HEK293 (cell line): ENCODE results near the gene CACNA2D4.

Source experiments
- KLF8 ChIP-seq: fragments of 450-650 bp; formaldehyde crosslinking; IDR thresholded peaks from 2 replicates; pipeline ENCODE4 v1.5.1; 2016; ENCODE audit warnings: missing biosample characterization, missing genetic modification characterization
- ZBTB20 ChIP-seq: fragments of 450-650 bp; formaldehyde crosslinking; IDR thresholded peaks from 2 replicates; pipeline ENCODE4 v1.5.1; 2016; ENCODE audit warnings: missing biosample characterization, missing genetic modification characterization
- ZNF335 ChIP-seq: fragments of 450-650 bp; formaldehyde crosslinking; conservative IDR thresholded peaks from 2 replicates; pipeline ENCODE4 v1.5.1; 2016; ENCODE audit warnings: missing biosample characterization, missing genetic modification characterization
- ZNF394 ChIP-seq: fragments of 450-650 bp; formaldehyde crosslinking; IDR thresholded peaks from 2 replicates; pipeline ENCODE4 v1.5.1; 2016; ENCODE audit warnings: missing biosample characterization, missing genetic modification characterization, mild to moderate bottlenecking, moderate library complexity, borderline replicate concordance
- ZNF621 ChIP-seq: fragments of 450-650 bp; formaldehyde crosslinking; IDR thresholded peaks from 2 replicates; pipeline ENCODE4 v1.5.1; 2017; ENCODE audit warnings: missing biosample characterization, missing genetic modification characterization
- ZNF624 ChIP-seq: fragments of 450-650 bp; formaldehyde crosslinking; IDR thresholded peaks from 2 replicates; pipeline ENCODE4 v1.5.1; 2017; ENCODE audit warnings: missing biosample characterization, missing genetic modification characterization
- ZNF654 ChIP-seq: fragments of 450-650 bp; formaldehyde crosslinking; IDR thresholded peaks from 2 replicates; pipeline ENCODE4 v1.5.1; 2016; ENCODE audit warnings: low read depth, missing biosample characterization, missing genetic modification characterization
- ZNF777 ChIP-seq: fragments of 450-650 bp; formaldehyde crosslinking; IDR thresholded peaks from 2 replicates; pipeline ENCODE4 v1.5.1; 2017; ENCODE audit warnings: missing biosample characterization, missing genetic modification characterization, borderline replicate concordance
- TF ChIP-seq, protein P1 (sequence below): fragments of 450-650 bp; formaldehyde crosslinking; IDR thresholded peaks from 2 replicates; pipeline ENCODE4 v1.5.1; 2016; ENCODE audit warnings: missing biosample characterization, missing genetic modification characterization
- TF ChIP-seq, protein P2 (sequence below): fragments of 450-650 bp; formaldehyde crosslinking; IDR thresholded peaks from 2 replicates; pipeline ENCODE4 v1.5.1; 2016; ENCODE audit warnings: missing biosample characterization, missing genetic modification characterization
- TF ChIP-seq, protein P3 (sequence below): fragments of 450-650 bp; formaldehyde crosslinking; IDR thresholded peaks from 2 replicates; pipeline ENCODE4 v1.5.1; 2016; ENCODE audit warnings: missing biosample characterization, missing genetic modification characterization

DNA sequence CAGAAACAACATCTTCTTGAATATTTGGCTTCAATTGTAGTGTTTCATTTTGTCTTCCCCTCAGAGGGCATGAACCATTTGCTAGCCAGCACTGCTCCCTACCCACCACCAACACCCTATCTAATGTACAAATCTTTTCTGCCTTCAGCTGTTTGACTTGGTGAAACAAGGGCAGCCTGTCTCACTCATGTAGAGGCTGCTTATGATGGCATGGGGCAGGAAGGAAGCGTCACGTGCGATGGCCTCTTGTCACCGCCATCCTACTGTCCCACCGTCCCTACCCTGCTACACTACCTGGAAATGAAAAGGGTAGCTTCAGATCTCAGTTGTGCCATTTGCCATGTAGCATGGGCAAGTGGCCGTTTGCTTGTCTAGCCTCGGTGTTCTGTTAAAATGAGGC is 128.0 kb downstream of the CACNA2D4 start:
- TF ChIP-seq ZNF777, result no peak
- TF ChIP-seq, protein P1, sequence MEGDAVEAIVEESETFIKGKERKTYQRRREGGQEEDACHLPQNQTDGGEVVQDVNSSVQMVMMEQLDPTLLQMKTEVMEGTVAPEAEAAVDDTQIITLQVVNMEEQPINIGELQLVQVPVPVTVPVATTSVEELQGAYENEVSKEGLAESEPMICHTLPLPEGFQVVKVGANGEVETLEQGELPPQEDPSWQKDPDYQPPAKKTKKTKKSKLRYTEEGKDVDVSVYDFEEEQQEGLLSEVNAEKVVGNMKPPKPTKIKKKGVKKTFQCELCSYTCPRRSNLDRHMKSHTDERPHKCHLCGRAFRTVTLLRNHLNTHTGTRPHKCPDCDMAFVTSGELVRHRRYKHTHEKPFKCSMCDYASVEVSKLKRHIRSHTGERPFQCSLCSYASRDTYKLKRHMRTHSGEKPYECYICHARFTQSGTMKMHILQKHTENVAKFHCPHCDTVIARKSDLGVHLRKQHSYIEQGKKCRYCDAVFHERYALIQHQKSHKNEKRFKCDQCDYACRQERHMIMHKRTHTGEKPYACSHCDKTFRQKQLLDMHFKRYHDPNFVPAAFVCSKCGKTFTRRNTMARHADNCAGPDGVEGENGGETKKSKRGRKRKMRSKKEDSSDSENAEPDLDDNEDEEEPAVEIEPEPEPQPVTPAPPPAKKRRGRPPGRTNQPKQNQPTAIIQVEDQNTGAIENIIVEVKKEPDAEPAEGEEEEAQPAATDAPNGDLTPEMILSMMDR (tag by site-specific recombination), result no peak
- TF ChIP-seq ZBTB20 (tag by site-specific recombination), result no peak
- TF ChIP-seq, protein P2, sequence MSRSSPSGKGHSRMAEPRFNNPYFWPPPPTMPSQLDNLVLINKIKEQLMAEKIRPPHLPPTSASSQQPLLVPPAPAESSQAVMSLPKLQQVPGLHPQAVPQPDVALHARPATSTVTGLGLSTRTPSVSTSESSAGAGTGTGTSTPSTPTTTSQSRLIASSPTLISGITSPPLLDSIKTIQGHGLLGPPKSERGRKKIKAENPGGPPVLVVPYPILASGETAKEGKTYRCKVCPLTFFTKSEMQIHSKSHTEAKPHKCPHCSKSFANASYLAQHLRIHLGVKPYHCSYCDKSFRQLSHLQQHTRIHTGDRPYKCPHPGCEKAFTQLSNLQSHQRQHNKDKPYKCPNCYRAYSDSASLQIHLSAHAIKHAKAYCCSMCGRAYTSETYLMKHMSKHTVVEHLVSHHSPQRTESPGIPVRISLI (tag by site-specific recombination), result no peak
- TF ChIP-seq, protein P3, sequence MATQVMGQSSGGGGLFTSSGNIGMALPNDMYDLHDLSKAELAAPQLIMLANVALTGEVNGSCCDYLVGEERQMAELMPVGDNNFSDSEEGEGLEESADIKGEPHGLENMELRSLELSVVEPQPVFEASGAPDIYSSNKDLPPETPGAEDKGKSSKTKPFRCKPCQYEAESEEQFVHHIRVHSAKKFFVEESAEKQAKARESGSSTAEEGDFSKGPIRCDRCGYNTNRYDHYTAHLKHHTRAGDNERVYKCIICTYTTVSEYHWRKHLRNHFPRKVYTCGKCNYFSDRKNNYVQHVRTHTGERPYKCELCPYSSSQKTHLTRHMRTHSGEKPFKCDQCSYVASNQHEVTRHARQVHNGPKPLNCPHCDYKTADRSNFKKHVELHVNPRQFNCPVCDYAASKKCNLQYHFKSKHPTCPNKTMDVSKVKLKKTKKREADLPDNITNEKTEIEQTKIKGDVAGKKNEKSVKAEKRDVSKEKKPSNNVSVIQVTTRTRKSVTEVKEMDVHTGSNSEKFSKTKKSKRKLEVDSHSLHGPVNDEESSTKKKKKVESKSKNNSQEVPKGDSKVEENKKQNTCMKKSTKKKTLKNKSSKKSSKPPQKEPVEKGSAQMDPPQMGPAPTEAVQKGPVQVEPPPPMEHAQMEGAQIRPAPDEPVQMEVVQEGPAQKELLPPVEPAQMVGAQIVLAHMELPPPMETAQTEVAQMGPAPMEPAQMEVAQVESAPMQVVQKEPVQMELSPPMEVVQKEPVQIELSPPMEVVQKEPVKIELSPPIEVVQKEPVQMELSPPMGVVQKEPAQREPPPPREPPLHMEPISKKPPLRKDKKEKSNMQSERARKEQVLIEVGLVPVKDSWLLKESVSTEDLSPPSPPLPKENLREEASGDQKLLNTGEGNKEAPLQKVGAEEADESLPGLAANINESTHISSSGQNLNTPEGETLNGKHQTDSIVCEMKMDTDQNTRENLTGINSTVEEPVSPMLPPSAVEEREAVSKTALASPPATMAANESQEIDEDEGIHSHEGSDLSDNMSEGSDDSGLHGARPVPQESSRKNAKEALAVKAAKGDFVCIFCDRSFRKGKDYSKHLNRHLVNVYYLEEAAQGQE (tag by site-specific recombination), result no peak
- TF ChIP-seq ZNF621 (tag by site-specific recombination), result no peak
- TF ChIP-seq ZNF394 (tag by site-specific recombination), result no peak
- TF ChIP-seq ZNF654, result no peak
- no peak for TF ChIP-seq ZNF624 (tag by site-specific recombination)
- no peak for TF ChIP-seq ZNF335 (tag by site-specific recombination)
- TF ChIP-seq KLF8, result no peak
